ENCODE data around the gene HSPA1A.
"Not testable (repeated sequence)": the region's sequence is repeated elsewhere in the genome, so short reads cannot be mapped to it uniquely, and the experiment has no call there.

Gene HSPA1A

DNA sequence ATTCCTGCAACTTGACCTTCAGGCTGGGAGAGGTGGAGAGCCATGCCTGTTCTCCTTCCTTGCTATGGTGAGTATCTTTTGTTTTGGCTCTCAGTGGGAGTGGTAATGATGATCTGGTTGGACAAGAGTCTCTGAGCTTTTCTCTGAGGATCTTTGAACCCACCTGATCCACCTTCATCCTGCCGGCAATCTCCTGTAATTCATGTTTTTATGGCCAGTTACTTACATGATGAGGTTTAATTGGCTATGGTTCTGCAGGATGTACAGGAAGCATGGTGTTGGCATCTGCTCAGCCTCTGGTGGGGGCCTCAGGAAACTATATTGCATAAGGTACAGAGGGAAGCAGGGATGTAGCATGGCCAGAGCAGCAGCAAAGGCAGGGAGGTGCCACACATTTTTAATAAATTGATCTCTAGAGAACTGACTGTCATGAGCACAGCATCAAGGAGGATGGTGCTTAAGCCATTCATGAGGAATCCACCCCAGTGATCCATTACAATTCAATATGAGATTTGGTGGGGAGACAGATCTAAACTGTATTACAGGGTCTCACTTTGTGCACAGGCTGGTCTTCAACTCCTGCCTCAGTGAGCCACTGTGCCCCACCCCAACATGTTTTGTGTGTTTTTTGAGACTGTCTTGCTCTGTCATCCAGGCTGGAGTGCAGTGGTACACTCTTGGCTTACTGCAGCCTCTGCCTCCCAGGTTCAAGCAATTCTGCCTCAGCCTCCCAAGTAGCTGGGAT is 22.2 kb downstream of the HSPA1A start:
- DNase-seq, result no peak

- DNase-seq, result not testable (repeated sequence)
Measured at GRCh38 chr6:31838114-31838553, 22.8 kb downstream of the HSPA1A start.

DNA sequence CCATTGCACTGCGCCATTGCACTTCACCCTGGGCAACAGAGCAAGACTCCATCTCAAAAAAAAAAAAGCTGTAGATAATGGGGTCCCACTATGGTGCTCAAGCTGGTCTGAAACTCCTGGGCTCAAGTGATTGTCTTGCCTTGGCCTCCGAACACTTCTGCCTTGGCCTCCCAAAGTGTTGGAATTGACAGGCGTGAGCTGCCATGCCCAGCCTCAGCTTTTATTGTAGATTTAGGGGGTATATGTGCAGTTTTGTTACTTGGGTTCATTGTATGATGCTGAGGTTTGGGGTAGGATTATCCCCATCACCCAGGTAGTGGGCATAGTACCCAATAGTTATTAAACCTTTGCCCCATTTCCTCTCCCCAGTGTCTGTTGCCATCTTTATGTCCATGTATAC is 23.6 kb downstream of the HSPA1A start:
- DNase-seq, result no peak

DNA sequence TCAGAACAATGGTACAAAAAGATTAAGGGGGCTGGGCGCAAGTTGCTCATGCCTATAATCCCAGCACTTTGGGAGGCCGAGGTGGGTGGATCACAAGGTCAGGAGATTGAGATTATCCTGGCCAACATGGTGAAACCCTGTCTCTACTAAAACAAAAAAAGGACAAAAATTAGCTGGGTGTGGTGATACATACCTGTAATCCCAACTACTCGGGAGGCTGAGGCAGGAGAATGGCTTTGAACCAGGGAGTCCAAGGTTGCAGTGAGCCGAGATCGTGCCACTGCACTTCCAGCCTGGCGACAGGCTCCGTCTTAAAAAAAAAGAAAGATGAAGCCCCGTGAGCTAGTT is 24.4 kb downstream of the HSPA1A start:
- DNase-seq, result not testable (repeated sequence)

- no peak for DNase-seq
Measured at GRCh38 chr6:31842053-31842452, 26.7 kb downstream of the HSPA1A start.

GRCh38 chr6:31844507-31844906 is 29.2 kb downstream of the HSPA1A start:
- no peak for DNase-seq

DNA sequence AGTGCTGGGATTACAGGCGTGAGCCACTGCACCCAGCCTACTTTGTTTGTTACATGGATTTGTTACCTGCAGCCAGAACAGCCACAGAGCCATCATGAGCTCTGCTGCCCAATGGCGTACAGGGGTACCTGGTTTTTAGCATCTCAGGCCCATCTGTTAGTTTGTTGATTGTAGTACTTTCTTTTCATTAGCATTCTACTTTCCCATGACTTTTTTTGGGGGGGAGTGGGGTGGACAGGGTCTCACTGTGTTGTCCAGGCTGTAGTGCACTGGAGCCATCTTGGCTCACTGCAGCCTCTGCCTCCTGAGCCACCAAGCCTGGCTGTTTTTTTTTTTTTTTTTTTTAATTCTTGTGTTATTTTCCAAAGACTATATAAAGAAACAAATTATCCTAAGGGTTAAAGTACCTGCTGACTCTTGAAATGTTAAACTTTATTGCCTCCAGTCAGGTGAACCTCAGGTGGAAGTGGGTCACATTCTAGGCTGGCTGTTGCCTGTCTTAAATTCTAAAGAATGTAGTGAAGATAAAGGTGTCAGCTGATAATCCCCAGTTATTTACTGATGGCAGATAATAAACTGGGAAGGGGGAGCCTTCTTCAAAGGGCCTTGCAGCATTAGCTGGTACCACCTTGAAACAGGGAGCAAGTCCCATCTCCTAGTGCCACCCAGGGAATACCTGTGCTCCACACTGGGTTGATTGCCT is 32.1 kb downstream of the HSPA1A start:
- DNase-seq, result no peak

- DNase-seq, result no peak
Measured at GRCh38 chr6:31850765-31851484, 35.6 kb downstream of the HSPA1A start.

DNA sequence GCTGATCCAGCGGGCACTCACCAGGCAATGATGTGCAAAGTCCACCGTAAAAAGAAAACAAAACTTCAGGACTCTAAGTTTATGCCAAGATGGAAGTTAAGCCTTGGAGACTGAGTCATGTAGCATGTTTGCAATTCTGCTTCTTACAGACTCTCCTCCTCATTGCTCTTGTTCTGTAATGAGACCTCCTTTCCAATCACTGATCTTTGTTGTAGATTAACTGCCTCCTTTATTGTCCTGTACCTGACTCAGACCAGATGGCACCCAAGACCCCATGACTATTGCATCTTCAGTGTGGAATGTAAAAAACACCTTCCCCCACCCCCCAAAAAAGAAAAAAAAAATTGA is 36.1 kb downstream of the HSPA1A start:
- no peak for DNase-seq

DNA sequence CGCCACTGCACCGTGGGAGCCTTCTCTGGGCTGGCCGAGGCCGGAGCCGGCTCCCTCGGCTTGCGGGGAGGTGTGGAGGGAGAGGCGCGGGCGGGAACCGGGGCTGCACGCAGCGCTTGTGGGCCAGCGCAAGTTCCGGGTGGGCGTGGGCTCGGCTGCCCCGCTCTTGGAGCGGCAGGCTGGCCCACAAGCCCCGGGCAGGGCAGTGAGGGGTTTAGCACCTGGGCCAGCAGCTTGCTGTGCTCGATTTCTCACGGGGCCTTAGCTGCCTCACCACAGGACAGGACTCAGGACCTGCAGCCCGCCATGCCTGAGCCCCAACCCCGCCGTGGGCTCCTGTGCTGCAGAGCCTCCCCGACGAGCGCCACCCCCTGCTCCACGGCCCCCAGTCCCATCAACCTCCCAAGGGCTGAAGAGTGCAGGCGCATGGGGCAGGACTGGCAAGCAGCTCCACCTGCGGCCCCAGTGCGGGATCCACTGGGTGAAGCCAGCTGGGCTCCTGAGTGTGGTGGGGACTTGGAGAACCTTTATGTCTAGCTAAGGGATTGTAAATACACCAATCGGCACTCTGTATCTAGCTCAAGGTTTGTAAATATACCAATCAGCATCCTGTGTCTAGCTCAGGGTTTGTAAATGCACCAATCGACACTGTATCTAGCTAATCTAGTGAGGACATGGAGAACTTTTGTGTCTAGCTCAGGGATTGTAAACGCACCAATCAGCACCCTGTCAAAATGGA is 36.8 kb downstream of the HSPA1A start:
- DNase-seq, result not testable (repeated sequence)

DNA sequence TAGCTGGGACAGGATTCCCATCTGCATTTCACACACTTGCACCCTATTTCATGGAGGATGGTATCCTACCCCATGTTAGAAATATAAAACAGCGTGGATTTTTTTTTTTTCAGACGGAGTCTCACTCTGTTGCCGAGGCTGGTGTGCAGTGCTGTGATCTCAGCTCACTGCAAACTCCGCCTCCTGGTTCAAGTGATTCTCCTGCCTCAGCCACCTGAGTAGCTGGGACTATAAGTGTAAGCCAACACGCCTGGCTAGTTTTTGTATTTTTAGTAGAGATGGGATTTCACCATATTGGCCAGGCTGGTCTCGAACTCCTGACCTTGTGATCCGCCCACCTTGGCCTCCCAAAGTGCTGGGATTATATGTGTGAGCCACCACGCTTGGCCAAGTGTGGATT is 42.4 kb downstream of the HSPA1A start:
- DNase-seq, result not testable (repeated sequence)

GRCh38 chr6:31858707-31859106 is 43.4 kb downstream of the HSPA1A start:
- DNase-seq, result no peak

GRCh38 chr6:31859923-31860322 is 44.6 kb downstream of the HSPA1A start:
- no peak for DNase-seq

GRCh38 chr6:31860349-31860748 is 45.0 kb downstream of the HSPA1A start:
- DNase-seq, result no peak

- no peak for DNase-seq
Measured at GRCh38 chr6:31861150-31861549, 45.8 kb downstream of the HSPA1A start.

DNA sequence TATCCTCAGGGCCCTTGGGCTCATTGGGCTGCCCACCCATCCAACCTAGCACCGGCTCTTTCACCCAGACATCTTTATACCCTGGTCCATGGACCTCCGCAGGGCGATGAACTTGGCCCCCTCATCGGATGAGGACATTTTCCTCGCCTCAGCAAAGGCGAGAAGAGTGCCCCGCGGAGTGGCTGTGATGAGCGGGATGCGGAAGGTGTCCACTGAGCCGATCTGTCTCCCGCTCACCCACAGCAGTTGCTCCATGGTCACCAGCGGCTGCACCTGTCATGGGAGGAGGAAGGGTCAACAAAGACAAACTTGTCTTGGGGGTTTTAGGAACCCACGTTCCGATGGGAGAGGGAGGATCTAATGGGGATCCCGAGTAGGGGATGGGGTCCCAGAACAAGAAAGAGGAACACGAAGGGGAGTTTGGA is 46.6 kb downstream of the HSPA1A start:
- no peak for DNase-seq

GRCh38 chr6:31862344-31863235 is 47.2 kb downstream of the HSPA1A start, which contains the start of gene NEU1:
Gene NEU1 (minus strand): TSS chr6:31862821. CDS start chr6:31862776, 45 bp downstream.
- DNase-seq, result peak; percentile 100

DNA sequence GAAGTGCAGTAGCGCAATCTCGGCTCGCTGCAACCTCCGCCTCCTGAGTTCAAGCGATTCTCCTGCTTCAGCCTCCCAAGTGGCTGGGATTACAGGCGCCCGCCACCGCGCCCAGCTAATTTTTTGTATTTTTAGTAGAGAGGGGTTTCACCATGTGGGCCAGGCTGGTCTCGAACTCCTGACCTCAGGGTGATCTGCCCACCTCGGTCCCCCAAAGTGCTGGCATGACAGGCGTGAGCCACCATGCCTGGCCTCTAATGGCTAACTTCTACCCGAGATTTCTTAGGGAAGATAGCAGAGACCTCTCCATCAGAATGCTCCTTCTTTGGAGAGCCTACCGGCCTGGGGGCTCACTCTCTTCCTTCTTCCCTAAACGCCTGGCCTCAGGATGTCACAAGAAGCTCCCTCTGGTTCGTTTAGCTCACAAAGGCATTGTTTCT is 48.8 kb downstream of the HSPA1A start:
- not testable (repeated sequence) for DNase-seq

DNA sequence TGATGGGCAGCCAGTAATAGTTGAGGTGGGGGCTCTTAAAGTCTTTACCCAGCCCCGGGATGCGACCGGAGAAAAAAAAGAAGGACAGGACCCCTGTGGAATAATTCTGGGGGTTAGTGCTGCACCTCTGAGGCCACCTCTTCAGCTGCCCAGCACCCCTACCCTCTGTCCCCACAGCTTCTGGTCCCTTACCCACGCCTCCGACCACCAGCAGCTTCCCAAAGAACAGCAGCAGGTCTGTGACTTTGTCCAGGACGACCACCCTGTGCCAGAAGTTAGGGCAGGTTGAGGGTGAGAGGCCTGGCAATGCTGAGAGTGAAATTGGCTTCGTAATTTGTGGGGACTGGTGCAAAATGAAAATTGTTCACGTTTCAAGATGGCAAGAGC is 49.5 kb downstream of the HSPA1A start:
- no peak for DNase-seq

GRCh38 chr6:31865205-31866118 is 50.1 kb downstream of the HSPA1A start:
- DNase-seq, result no peak

Measured in NCI-H510A (cell line).